K562 (cell line): Measurements from ENCODE around the gene ATP5PB. TPM values are rescaled to one million over a fixed set of nuclear protein-coding genes. Genes with fewer than 3 reads are reported as not detected.

Source experiments
- ARID4B ChIP-seq: sonication (generic); formaldehyde crosslinking; IDR thresholded peaks from 2 replicates; pipeline ENCODE4 v1.8.0; 2022; ENCODE audit warnings: mild to moderate bottlenecking, missing genetic modification reagents
- ATF2 ChIP-seq: sonication (generic); formaldehyde crosslinking; IDR thresholded peaks from 2 replicates; pipeline ENCODE4 v1.8.1; 2022; ENCODE audit warnings: missing genetic modification reagents
- ELF4 ChIP-seq: fragments of 450-650 bp; formaldehyde crosslinking; IDR thresholded peaks from 2 replicates; pipeline ENCODE4 v1.4.0; 2022; ENCODE audit warnings: missing genetic modification characterization
- GMEB1 ChIP-seq: fragments of 250-450 bp; sonication (Bioruptor Pico); IDR thresholded peaks from 2 replicates; pipeline ENCODE4 v1.4.0; 2020; ENCODE audit warnings: mild to moderate bottlenecking
- HDAC8 ChIP-seq: fragments of 450-650 bp; IDR thresholded peaks from 2 replicates; pipeline ENCODE4 v1.6.1; 2016; ENCODE audit warnings: mild to moderate bottlenecking, missing genetic modification characterization, moderate library complexity, missing compliant biosample characterization
- HNRNPH1 ChIP-seq: fragments of 200-400 bp; formaldehyde crosslinking; optimal IDR thresholded peaks from 2 replicates; pipeline ENCODE3; 2017; ENCODE audit warnings: low read depth, mild to moderate bottlenecking, low read length, moderate library complexity
- IRF1 ChIP-seq: sonication (generic); formaldehyde crosslinking; IDR thresholded peaks from 2 replicates; pipeline ENCODE4 v1.8.0; 2022; ENCODE audit warnings: missing genetic modification reagents, mild to moderate bottlenecking, borderline replicate concordance
- RERE ChIP-seq: sonication (generic); formaldehyde crosslinking; IDR thresholded peaks from 2 replicates; pipeline ENCODE4 v1.8.0; 2023; ENCODE audit warnings: missing genetic modification reagents, mild to moderate bottlenecking, borderline replicate concordance
- TCF7 ChIP-seq: sonication (generic); IDR thresholded peaks from 2 replicates; pipeline ENCODE4 v1.6.1; 2016; ENCODE audit warnings: antibody characterized with exemption, borderline replicate concordance
- ZEB2 ChIP-seq: fragments of 450-650 bp; IDR thresholded peaks from 2 replicates; pipeline ENCODE4 v1.6.1; 2016
- polyA plus RNA-seq, 8 experiments: library from polyadenylated mRNA; depleted of rRNA in 4 of 8; stranded (reverse) in 5 of 8; unstranded in 3 of 8; fragments of >200 nt; fragmentation: Nextera tagmentation in 2 of 8; fragmentation: Illumina TruSeq in 1 of 8; extraction: Ambion mirVana in 2 of 8; extraction: Trizol in 1 of 8; gene quantifications; 2 replicates each; pipeline versions ENCODE4 v1.2.1 to v1.2.3, GENCODE V29; 2011 to 2014; ENCODE audit warnings: inconsistent platforms in 1 of 8, missing spikeins in 1 of 8
- total RNA-seq, 7 experiments: library from RNA; depleted of rRNA in 6 of 7; stranded (reverse); fragments of >200 nt in 6 of 7; fragmentation: Illumina TruSeq in 2 of 7; extraction: Trizol in 2 of 7; gene quantifications; 2 replicates each; pipeline versions ENCODE4 v1.2.1 to v1.2.3, GENCODE V29; 2011 to 2021; ENCODE audit warnings: low replicate concordance in 1 of 7

ATP5PB gene
- total and polyA plus RNA-seq, 9 of the 15 experiments (the other 6 are each of a cell fraction or from before 2014, with no cell fraction given): 651 to 2,735 (median 1,061) TPM

GRCh38 chr1:111503585-111504060, 54.4 kb downstream of the ATP5PB start, which contains the start of the genes ADORA3 and TMIGD3 (continued):
- TF ChIP-seq ATF2: no peak
- TF ChIP-seq RERE (CRISPR knock-in tag): no peak
- no peak for TF ChIP-seq IRF1
- TF ChIP-seq ARID4B: no peak
- TF ChIP-seq ZEB2: peak; percentile 72; the same call in 1 of the 2 replicates
- TF ChIP-seq TCF7: no peak
- no peak for TF ChIP-seq HDAC8 (tag)
- no peak for TF ChIP-seq HNRNPH1
- TF ChIP-seq GMEB1: peak; percentile 56
- TF ChIP-seq ELF4 (CRISPR knock-in tag): peak; percentile 94
